ENCODE measurements around the gene NRL. TPM values are rescaled to one million over a fixed set of nuclear protein-coding genes. Genes with fewer than 3 reads are reported as not detected.

Gene NRL
- polyA plus RNA-seq, 3 donors, result 1.1 to 1.5 (median 1.3) TPM

DNA sequence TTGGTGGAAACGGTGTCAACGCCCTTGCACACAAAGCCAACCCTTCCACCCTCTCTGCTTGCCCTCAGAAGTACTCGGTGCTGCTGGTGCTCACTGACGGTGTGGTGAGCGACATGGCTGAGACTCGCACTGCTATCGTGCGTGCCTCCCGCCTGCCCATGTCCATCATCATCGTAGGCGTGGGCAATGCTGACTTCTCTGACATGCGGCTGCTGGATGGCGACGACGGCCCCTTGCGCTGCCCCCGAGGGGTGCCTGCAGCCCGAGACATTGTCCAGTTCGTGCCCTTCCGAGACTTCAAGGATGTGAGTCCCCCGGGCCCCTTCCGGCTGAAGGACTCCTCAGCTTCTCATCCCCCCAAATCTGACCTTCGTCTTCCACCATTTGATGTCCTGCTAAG lies 37.7 kb downstream of the NRL start:
- intact Hi-C loops (cut with micrococcal nuclease), result no loop called here
- Mint-ChIP-seq H3K9me3 (peaks cover 0 to 13% (median 2%) of the 10 kb centered on the region in 7 donors), H3K27me3 (ENCODE audit: low read depth in 3 of 3) (peaks cover 32 to 37% (median 36%) of the 10 kb centered on the region in 3 donors), H3K4me1 (peaks cover 23% of the 10 kb centered on the region), H3K4me3 (no peak overlapping the region), H3K36me3 (peaks cover 3 to 9% of the 10 kb centered on the region in 2 donors), H3K27ac (no peak overlapping the region)
- peaks cover 12 to 18% of the 10 kb centered on the region in 2 donors for H3K4me1 ChIP-seq (ENCODE audit: control insufficient read depth in 1 of 2, insufficient read depth in 2 of 2, low read length in 2 of 2)
- peaks cover 17 to 26% of the 10 kb centered on the region in 2 donors for H3K27me3 ChIP-seq (ENCODE audit: control insufficient read depth in 2 of 2, insufficient read depth in 2 of 2, low read length in 2 of 2)
- no peak overlapping the region for H3K27ac ChIP-seq (ENCODE audit: low read depth in 1 of 2, low read length in 2 of 2)
- no peaks in the 10 kb centered on the region for H3K9me3 ChIP-seq (replicated peaks in 1 of 2; ENCODE audit: control insufficient read depth in 1 of 2, insufficient read depth in 1 of 2, low read length in 2 of 2)
- H3K79me2 ChIP-seq (ENCODE audit: insufficient read depth, low read length), result no peaks in the 10 kb centered on the region
- no peaks in the 10 kb centered on the region for H4K20me1 ChIP-seq (ENCODE audit: insufficient read depth, low read length)
- WGBS (ENCODE audit: insufficient coverage), result 99% methylated on average over 22 of the region's 23 CpGs
- no peak overlapping the region for H3K9ac ChIP-seq (ENCODE audit: insufficient read depth, low read length, poor library complexity, severe bottlenecking)
- no peak overlapping the region for H3K4me2 ChIP-seq (replicated peaks; ENCODE audit: extremely low read depth, low read length, poor library complexity, severe bottlenecking)
- DNase-seq, result no peak
- no peak for TF ChIP-seq CTCF (IDR thresholded peaks at IDR 0.05)
- no peak overlapping the region for H3K4me3 ChIP-seq (replicated peaks in 1 of 3; ENCODE audit: low read depth in 2 of 3, low read length in 3 of 3)
- H3K36me3 ChIP-seq (replicated peaks in 1 of 2; ENCODE audit: control insufficient read depth in 1 of 2, insufficient read depth in 2 of 2, low read length in 2 of 2), result no peaks in the 10 kb centered on the region
- no peak overlapping the region for H2AFZ ChIP-seq (ENCODE audit: insufficient read depth, low read depth, low read length, poor library complexity, severe bottlenecking)

DNA sequence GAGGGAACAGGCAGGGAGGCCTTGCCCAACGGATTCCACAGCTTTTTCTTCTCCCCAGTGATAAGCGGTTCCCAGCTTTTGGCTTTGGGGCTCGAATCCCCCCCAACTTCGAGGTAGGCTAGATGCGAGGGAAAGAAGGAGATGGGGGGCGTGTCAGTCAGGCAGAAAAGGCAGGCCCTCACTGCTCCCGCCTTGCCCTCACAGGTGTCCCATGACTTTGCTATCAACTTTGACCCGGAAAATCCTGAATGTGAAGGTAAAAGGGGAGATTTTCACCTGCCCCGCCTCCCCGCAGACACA lies 38.5 kb downstream of the NRL start:
- H3K27me3 Mint-ChIP-seq (ENCODE audit: low read depth in 3 of 3), result peaks cover 25 to 31% (median 29%) of the 10 kb centered on the region in 3 donors
- intact Hi-C loops (cut with micrococcal nuclease), result no loop called here
- H3K79me2 ChIP-seq (ENCODE audit: insufficient read depth, low read length), result no peaks in the 10 kb centered on the region
- H2AFZ ChIP-seq (ENCODE audit: insufficient read depth, low read depth, low read length, poor library complexity, severe bottlenecking), result no peak overlapping the region
- peaks cover 6 to 12% of the 10 kb centered on the region in 2 donors for H3K4me1 ChIP-seq (ENCODE audit: control insufficient read depth in 1 of 2, insufficient read depth in 2 of 2, low read length in 2 of 2)
- WGBS (ENCODE audit: insufficient coverage), result 92% methylated on average over 6 of the region's 10 CpGs
- TF ChIP-seq CTCF (IDR thresholded peaks at IDR 0.05), result no peak
- peaks cover 9 to 18% of the 10 kb centered on the region in 2 donors for H3K27me3 ChIP-seq (ENCODE audit: control insufficient read depth in 2 of 2, insufficient read depth in 2 of 2, low read length in 2 of 2)
- H3K4me1 Mint-ChIP-seq, result peaks cover 20% of the 10 kb centered on the region
- H3K4me3 ChIP-seq (replicated peaks in 1 of 3; ENCODE audit: low read depth in 2 of 3, low read length in 3 of 3), result no peak overlapping the region
- H3K27ac ChIP-seq (ENCODE audit: low read depth in 1 of 2, low read length in 2 of 2), result no peak overlapping the region
- peaks cover 0 to 7% (median 2%) of the 10 kb centered on the region in 7 donors for H3K9me3 Mint-ChIP-seq
- peaks cover 0 to 5% of the 10 kb centered on the region in 2 donors for H3K36me3 Mint-ChIP-seq
- no peak for DNase-seq
- H4K20me1 ChIP-seq (ENCODE audit: insufficient read depth, low read length), result no peaks in the 10 kb centered on the region
- no peak overlapping the region for H3K4me3 Mint-ChIP-seq
- no peak overlapping the region for H3K4me2 ChIP-seq (replicated peaks; ENCODE audit: extremely low read depth, low read length, poor library complexity, severe bottlenecking)
- no peaks in the 10 kb centered on the region for H3K36me3 ChIP-seq (replicated peaks in 1 of 2; ENCODE audit: control insufficient read depth in 1 of 2, insufficient read depth in 2 of 2, low read length in 2 of 2)
- no peaks in the 10 kb centered on the region for H3K9me3 ChIP-seq (replicated peaks in 1 of 2; ENCODE audit: control insufficient read depth in 1 of 2, insufficient read depth in 1 of 2, low read length in 2 of 2)
- no peak overlapping the region for H3K9ac ChIP-seq (ENCODE audit: insufficient read depth, low read length, poor library complexity, severe bottlenecking)
- no peak overlapping the region for H3K27ac Mint-ChIP-seq

All from CD14-positive monocyte (primary cell).